ENCODE measurements around the gene CCDC24. TPM values are rescaled to one million over a fixed set of nuclear protein-coding genes. Genes with fewer than 3 reads are reported as not detected.

Gene CCDC24
- total and polyA plus RNA-seq, 9 of the 15 experiments (the other 6 are each of a cell fraction or from before 2014, with no cell fraction given): 0.31 to 4.5 (median 1.5) TPM

DNA sequence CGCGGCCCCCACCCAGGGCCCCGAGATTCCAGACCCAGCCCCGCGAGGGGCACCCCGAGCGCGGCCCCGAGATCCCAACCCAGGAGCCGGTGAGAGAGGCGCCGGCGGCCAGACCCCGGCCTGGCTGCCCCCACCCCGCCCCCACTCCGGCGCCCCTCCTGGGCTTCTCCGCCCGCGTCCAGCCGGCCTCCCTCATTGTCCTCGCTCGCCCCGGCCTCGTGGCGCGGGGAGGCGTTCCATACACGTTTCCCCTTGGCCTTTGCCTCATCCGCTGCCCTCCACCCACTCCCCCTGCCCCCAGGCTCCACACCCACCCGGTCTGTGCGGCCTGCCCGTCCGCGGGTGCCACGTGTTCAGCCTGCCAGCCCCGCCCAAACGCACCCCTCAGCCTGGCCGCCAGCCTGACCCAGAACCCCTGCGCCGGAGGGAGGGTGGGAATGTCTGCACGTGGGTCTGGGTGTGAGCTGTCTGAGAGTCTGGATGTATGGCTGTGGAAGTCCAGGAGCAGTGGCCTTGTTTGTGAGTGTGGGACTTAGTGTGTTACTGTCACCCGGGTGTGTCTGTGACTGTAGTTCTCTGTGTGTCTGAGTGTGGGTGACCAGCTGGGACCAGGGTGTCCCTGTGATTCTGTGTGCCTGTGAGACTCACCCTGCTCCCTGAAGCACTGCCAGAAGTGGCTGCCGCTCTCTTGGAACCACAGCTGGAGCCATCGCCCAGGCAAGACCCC is 11.7 kb upstream of the CCDC24 start (continued):
- TF ChIP-seq, protein P1, sequence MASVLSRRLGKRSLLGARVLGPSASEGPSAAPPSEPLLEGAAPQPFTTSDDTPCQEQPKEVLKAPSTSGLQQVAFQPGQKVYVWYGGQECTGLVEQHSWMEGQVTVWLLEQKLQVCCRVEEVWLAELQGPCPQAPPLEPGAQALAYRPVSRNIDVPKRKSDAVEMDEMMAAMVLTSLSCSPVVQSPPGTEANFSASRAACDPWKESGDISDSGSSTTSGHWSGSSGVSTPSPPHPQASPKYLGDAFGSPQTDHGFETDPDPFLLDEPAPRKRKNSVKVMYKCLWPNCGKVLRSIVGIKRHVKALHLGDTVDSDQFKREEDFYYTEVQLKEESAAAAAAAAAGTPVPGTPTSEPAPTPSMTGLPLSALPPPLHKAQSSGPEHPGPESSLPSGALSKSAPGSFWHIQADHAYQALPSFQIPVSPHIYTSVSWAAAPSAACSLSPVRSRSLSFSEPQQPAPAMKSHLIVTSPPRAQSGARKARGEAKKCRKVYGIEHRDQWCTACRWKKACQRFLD (CRISPR knock-in tag; IDR thresholded peaks at IDR 0.05): peak; percentile 71; the same call in 1 of the 2 replicates
- TF ChIP-seq, protein P2, sequence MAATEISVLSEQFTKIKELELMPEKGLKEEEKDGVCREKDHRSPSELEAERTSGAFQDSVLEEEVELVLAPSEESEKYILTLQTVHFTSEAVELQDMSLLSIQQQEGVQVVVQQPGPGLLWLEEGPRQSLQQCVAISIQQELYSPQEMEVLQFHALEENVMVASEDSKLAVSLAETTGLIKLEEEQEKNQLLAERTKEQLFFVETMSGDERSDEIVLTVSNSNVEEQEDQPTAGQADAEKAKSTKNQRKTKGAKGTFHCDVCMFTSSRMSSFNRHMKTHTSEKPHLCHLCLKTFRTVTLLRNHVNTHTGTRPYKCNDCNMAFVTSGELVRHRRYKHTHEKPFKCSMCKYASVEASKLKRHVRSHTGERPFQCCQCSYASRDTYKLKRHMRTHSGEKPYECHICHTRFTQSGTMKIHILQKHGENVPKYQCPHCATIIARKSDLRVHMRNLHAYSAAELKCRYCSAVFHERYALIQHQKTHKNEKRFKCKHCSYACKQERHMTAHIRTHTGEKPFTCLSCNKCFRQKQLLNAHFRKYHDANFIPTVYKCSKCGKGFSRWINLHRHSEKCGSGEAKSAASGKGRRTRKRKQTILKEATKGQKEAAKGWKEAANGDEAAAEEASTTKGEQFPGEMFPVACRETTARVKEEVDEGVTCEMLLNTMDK (IDR thresholded peaks at IDR 0.05; ENCODE audit: borderline replicate concordance, insufficient read depth, low read depth, low read length, poor library complexity, severe bottlenecking): no peak
- TF ChIP-seq NCOA1 (IDR thresholded peaks at IDR 0.05; ENCODE audit: low read depth): no peak
- no peak for TF ChIP-seq ZKSCAN8 (CRISPR knock-in tag; IDR thresholded peaks at IDR 0.05)
- no peak for TF ChIP-seq GABPA (tag; conservative IDR thresholded peaks at IDR 0.05; ENCODE audit: low read depth)
- TF ChIP-seq, protein P3, sequence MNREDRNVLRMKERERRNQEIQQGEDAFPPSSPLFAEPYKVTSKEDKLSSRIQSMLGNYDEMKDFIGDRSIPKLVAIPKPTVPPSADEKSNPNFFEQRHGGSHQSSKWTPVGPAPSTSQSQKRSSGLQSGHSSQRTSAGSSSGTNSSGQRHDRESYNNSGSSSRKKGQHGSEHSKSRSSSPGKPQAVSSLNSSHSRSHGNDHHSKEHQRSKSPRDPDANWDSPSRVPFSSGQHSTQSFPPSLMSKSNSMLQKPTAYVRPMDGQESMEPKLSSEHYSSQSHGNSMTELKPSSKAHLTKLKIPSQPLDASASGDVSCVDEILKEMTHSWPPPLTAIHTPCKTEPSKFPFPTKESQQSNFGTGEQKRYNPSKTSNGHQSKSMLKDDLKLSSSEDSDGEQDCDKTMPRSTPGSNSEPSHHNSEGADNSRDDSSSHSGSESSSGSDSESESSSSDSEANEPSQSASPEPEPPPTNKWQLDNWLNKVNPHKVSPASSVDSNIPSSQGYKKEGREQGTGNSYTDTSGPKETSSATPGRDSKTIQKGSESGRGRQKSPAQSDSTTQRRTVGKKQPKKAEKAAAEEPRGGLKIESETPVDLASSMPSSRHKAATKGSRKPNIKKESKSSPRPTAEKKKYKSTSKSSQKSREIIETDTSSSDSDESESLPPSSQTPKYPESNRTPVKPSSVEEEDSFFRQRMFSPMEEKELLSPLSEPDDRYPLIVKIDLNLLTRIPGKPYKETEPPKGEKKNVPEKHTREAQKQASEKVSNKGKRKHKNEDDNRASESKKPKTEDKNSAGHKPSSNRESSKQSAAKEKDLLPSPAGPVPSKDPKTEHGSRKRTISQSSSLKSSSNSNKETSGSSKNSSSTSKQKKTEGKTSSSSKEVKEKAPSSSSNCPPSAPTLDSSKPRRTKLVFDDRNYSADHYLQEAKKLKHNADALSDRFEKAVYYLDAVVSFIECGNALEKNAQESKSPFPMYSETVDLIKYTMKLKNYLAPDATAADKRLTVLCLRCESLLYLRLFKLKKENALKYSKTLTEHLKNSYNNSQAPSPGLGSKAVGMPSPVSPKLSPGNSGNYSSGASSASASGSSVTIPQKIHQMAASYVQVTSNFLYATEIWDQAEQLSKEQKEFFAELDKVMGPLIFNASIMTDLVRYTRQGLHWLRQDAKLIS (CRISPR knock-in tag; IDR thresholded peaks at IDR 0.05): no peak
- TF ChIP-seq ZNF165 (CRISPR knock-in tag; IDR thresholded peaks at IDR 0.05; ENCODE audit: borderline replicate concordance): no peak
- no peak for TF ChIP-seq PHF21A (IDR thresholded peaks at IDR 0.05; ENCODE audit: borderline replicate concordance, low read depth)
- 0 out of 2 replicates have a peak, but pooled peaks have one; percentile 84 for TF ChIP-seq CBFB (CRISPR knock-in tag; IDR thresholded peaks at IDR 0.05)
